Limb (tissue), 2 donors: Measurements from ENCODE around the gene PARP15.
"Not testable (repeated sequence)": the region's sequence is repeated elsewhere in the genome, so short reads cannot be mapped to it uniquely, and the experiment has no call there.

Experiments
- DNase-seq, 2 donors: peaks; one replicate each; pipeline ENCODE4 v3.0.0-alpha.2; 2016; ENCODE audit errors: extremely low spot score in 2 of 2

PARP15 gene

GRCh38 chr3:122665226-122665786 lies 87.9 kb downstream of the PARP15 start:
- DNase-seq, result no peak

- DNase-seq, result no peak
Observed at GRCh38 chr3:122665881-122666280, 88.4 kb downstream of the PARP15 start.

- DNase-seq, result no peak
Observed at GRCh38 chr3:122668930-122669730, 91.7 kb downstream of the PARP15 start.

- DNase-seq, result no peak
Observed at GRCh38 chr3:122671553-122671952, 94.1 kb downstream of the PARP15 start.

- DNase-seq, result no peak
Observed at GRCh38 chr3:122674339-122674738, 96.9 kb downstream of the PARP15 start.

GRCh38 chr3:122676759-122677158 lies 99.3 kb downstream of the PARP15 start:
- no peak for DNase-seq

GRCh38 chr3:122677216-122677615 lies 99.8 kb downstream of the PARP15 start:
- DNase-seq, result no peak

GRCh38 chr3:122678506-122678905 lies 101.1 kb downstream of the PARP15 start:
- DNase-seq, result no peak

- DNase-seq, result peak; percentile 76 to 80
Observed at GRCh38 chr3:122679085-122679881, 101.8 kb downstream of the PARP15 start.

GRCh38 chr3:122679882-122680474 lies 102.5 kb downstream of the PARP15 start:
- DNase-seq, result no peak

- peak; percentile 21 to 68 for DNase-seq
Observed at GRCh38 chr3:122680475-122681283, 103.2 kb downstream of the PARP15 start, which contains the start of gene PARP14. Gene PARP14, plus strand, starts transcription at chr3:122680839. Its CDS starts 45 bp downstream, at chr3:122680884.

- DNase-seq, result no peak
Observed at GRCh38 chr3:122681284-122681973, 104.0 kb downstream of the PARP15 start.

- no peak for DNase-seq
Observed at GRCh38 chr3:122681974-122682409, 104.5 kb downstream of the PARP15 start.

- DNase-seq, result not testable (repeated sequence)
Observed at GRCh38 chr3:122682778-122683411, 105.4 kb downstream of the PARP15 start.

- DNase-seq, result no peak
Observed at GRCh38 chr3:122687298-122687697, 109.8 kb downstream of the PARP15 start.
